SKM-1 (cell line): ENCODE data around the gene RACK1.

ENCODE experiments used
- DNase-seq: peaks from one replicate; lab custom pipeline; 2025; ENCODE audit not compliant: unreplicated experiment; lab: John Stamatoyannopoulos, UW

Gene RACK1

GRCh38 chr5:181198905-181199519, 44.7 kb downstream of the RACK1 start:
- no peak for DNase-seq

- no peak for DNase-seq
Measured at GRCh38 chr5:181198106-181198685, 45.5 kb downstream of the RACK1 start.

- no peak for DNase-seq
Measured at GRCh38 chr5:181197326-181197951, 46.3 kb downstream of the RACK1 start.

- no peak for DNase-seq
Measured at GRCh38 chr5:181195249-181195761, 48.4 kb downstream of the RACK1 start.

- no peak for DNase-seq
Measured at GRCh38 chr5:181194489-181195248, 49.0 kb downstream of the RACK1 start.

GRCh38 chr5:181193656-181194055, 50.0 kb downstream of the RACK1 start:
- DNase-seq, result no peak

GRCh38 chr5:181192337-181193046, 51.2 kb downstream of the RACK1 start:
- no peak for DNase-seq

- no peak for DNase-seq
Measured at GRCh38 chr5:181191526-181192336, 52.0 kb downstream of the RACK1 start.

- no peak for DNase-seq
Measured at GRCh38 chr5:181190711-181191525, 52.8 kb downstream of the RACK1 start.

GRCh38 chr5:181189962-181190710, 53.6 kb downstream of the RACK1 start:
- DNase-seq, result no peak

- DNase-seq, result no peak
Measured at GRCh38 chr5:181189363-181189961, 54.2 kb downstream of the RACK1 start.

- DNase-seq, result no peak
Measured at GRCh38 chr5:181188700-181189362, 54.9 kb downstream of the RACK1 start.

- DNase-seq, result no peak
Measured at GRCh38 chr5:181187500-181188213, 56.0 kb downstream of the RACK1 start.

GRCh38 chr5:181186986-181187499, 56.7 kb downstream of the RACK1 start:
- DNase-seq, result no peak
